Panc1 (cell line): ENCODE measurements around the gene TULP1. TPM values are rescaled to one million over a fixed set of nuclear protein-coding genes. Genes with fewer than 3 reads are reported as not detected.
A peak's percentile ranks its signal among the peaks of the same experiment; 100 is the strongest.

Source experiments
- ATAC-seq: fragments of 200-7000 bp; cut with Tn5 transposase; 2 replicates; pipeline ENCODE4 v1.9.1; 2020; ENCODE audit warnings: mild to moderate bottlenecking, moderate library complexity
- BruUV-seq: library from RNA; stranded (reverse); fragments of 400-500 nt; replicated peaks from 2 replicates; lab custom pipeline; 2021; lab: Mats Ljungman, UMichigan
- CTCF ChIA-PET: fragments of 300-600 bp; sonication (Branson Sonifier 250); formaldehyde crosslinking; loops from one replicate; lab custom pipeline; 2022; ENCODE audit warnings: antibody characterized with exemption; lab: Charles Lee
- POLR2A ChIA-PET: fragments of 300-600 bp; sonication (Branson Sonifier 250); formaldehyde crosslinking; loops from one replicate; lab custom pipeline; 2022; ENCODE audit warnings: antibody characterized with exemption; lab: Charles Lee
- DNase-seq: peaks from one replicate; pipeline ENCODE4 v3.0.0-alpha.2; 2010; ENCODE audit warnings: low read depth, low spot score
- H3K27ac ChIP-seq: 2 replicates; pipeline ENCODE4 v1.5.1; 2011; ENCODE audit warnings: mild to moderate bottlenecking, low read length, inconsistent platforms
- H3K27me3 ChIP-seq: fragments of 200-500 bp; sonication (Bioruptor generic); 2 replicates; pipeline ENCODE4 v1.6.0; 2014; ENCODE audit warnings: low read length, inconsistent platforms; ENCODE audit not compliant: control insufficient read depth, insufficient read depth
- H3K36me3 ChIP-seq: fragments of 200-500 bp; sonication (Bioruptor generic); 2 replicates; pipeline ENCODE4 v1.5.1; 2014; ENCODE audit warnings: inconsistent platforms, mild to moderate bottlenecking, low read length, moderate library complexity; ENCODE audit not compliant: control insufficient read depth, insufficient read depth
- H3K4me1 ChIP-seq: 2 replicates; pipeline ENCODE4 v1.5.1; 2011; ENCODE audit warnings: inconsistent platforms, mild to moderate bottlenecking, low read length, moderate library complexity; ENCODE audit not compliant: control insufficient read depth, insufficient read depth
- H3K4me3 ChIP-seq, 2 experiments: 2 replicates each; pipeline ENCODE4 v1.5.1; 2011 to 2012; ENCODE audit warnings: low read depth in 2 of 2, low read length in 2 of 2, mild to moderate bottlenecking in 2 of 2, inconsistent platforms in 1 of 2, moderate library complexity in 1 of 2
- H3K9me3 ChIP-seq: fragments of 200-500 bp; sonication (Bioruptor generic); 2 replicates; pipeline ENCODE4 v1.5.1; 2014; ENCODE audit warnings: low read depth, mild to moderate bottlenecking, inconsistent platforms, low read length, moderate library complexity; ENCODE audit not compliant: control insufficient read depth, insufficient read depth
- POLR2AphosphoS5 ChIP-seq: IDR thresholded peaks from 2 replicates; pipeline ENCODE4 v1.6.1; 2012; ENCODE audit warnings: mild to moderate bottlenecking, low read depth, low read length, moderate library complexity
- SIN3A ChIP-seq: IDR thresholded peaks from 2 replicates; pipeline ENCODE4 v1.6.1; 2012; ENCODE audit warnings: low read depth, mild to moderate bottlenecking, low read length, moderate library complexity, borderline replicate concordance; ENCODE audit not compliant: insufficient read depth
- TCF7L2 ChIP-seq: IDR thresholded peaks from 2 replicates; pipeline ENCODE4 v1.6.1; 2011; ENCODE audit warnings: mild to moderate bottlenecking, low read depth, low read length, inconsistent platforms
- in situ Hi-C: cut with HindIII; loops from 2 replicates; pipeline ENCODE4 v1.10.0; 2016; ENCODE audit warnings: low sequenced_read_pairs, low pct_unique_long_range_greater_than_20kb
- intact Hi-C: fragments of 100-400 bp; cut with micrococcal nuclease; formaldehyde crosslinking; loops from one replicate; pipeline ENCODE4 v1.10.0; 2022; ENCODE audit not compliant: unreplicated experiment
- total RNA-seq: library from RNA; stranded (reverse); gene quantifications from one replicate; pipeline ENCODE4 v1.2.1, GENCODE V29; 2021; ENCODE audit not compliant: unreplicated experiment
- TF ChIP-seq, protein P1 (sequence below): fragments of 450-650 bp; IDR thresholded peaks from 2 replicates; pipeline ENCODE4 v1.5.1; 2017; ENCODE audit warnings: mild to moderate bottlenecking
- TF ChIP-seq, protein P2 (sequence below), 2 experiments: IDR thresholded peaks; 2 replicates each; pipeline ENCODE4 v1.6.1; 2011 to 2012; ENCODE audit warnings: low read depth in 2 of 2, control low read depth in 1 of 2, low read length in 1 of 2, mild to moderate bottlenecking in 1 of 2, moderate library complexity in 1 of 2; ENCODE audit not compliant: insufficient read depth in 1 of 2

Gene TULP1
- total RNA-seq, 1 experiment from 2014 or later: not detected

DNA sequence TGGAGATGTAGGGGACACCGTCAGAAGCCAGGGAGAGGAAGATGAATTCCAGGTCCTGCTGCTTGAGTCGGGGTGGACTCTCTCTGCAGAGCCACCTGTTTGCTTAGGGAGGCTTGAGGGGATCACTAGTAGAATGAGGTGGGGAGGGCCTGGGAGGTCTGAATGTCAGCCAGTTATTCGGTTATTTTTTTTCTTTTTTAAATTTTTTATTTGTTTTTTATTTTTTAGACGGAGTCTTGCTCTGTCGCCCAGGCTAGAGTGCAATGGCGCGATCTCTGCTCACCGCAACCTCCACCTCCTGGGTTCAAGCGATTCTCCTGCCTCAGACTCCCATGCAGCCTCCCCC is 24.2 kb downstream of the TULP1 start:
- BruUV-seq: no TSS peak
- Histone ChIP-seq H3K9me3 (no peaks in the 10 kb centered on the region), H3K27me3 (no peaks in the 10 kb centered on the region), H3K36me3 (no peaks in the 10 kb centered on the region), H3K4me3 (no peak overlapping the region), H3K4me1 (peaks cover 36% of the 10 kb centered on the region), H3K27ac (0 out of 2 replicates have a peak overlapping the region, but pooled peaks have one; percentile 48)
- in situ Hi-C loops (no loop called here), intact Hi-C loops (no loop called here)
- ChIA-PET CTCF (no interaction called here), POLR2A (no interaction called here)
- no peak for ATAC-seq
- TF ChIP-seq, protein P1, sequence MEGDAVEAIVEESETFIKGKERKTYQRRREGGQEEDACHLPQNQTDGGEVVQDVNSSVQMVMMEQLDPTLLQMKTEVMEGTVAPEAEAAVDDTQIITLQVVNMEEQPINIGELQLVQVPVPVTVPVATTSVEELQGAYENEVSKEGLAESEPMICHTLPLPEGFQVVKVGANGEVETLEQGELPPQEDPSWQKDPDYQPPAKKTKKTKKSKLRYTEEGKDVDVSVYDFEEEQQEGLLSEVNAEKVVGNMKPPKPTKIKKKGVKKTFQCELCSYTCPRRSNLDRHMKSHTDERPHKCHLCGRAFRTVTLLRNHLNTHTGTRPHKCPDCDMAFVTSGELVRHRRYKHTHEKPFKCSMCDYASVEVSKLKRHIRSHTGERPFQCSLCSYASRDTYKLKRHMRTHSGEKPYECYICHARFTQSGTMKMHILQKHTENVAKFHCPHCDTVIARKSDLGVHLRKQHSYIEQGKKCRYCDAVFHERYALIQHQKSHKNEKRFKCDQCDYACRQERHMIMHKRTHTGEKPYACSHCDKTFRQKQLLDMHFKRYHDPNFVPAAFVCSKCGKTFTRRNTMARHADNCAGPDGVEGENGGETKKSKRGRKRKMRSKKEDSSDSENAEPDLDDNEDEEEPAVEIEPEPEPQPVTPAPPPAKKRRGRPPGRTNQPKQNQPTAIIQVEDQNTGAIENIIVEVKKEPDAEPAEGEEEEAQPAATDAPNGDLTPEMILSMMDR: no peak
- TF ChIP-seq, protein P2, sequence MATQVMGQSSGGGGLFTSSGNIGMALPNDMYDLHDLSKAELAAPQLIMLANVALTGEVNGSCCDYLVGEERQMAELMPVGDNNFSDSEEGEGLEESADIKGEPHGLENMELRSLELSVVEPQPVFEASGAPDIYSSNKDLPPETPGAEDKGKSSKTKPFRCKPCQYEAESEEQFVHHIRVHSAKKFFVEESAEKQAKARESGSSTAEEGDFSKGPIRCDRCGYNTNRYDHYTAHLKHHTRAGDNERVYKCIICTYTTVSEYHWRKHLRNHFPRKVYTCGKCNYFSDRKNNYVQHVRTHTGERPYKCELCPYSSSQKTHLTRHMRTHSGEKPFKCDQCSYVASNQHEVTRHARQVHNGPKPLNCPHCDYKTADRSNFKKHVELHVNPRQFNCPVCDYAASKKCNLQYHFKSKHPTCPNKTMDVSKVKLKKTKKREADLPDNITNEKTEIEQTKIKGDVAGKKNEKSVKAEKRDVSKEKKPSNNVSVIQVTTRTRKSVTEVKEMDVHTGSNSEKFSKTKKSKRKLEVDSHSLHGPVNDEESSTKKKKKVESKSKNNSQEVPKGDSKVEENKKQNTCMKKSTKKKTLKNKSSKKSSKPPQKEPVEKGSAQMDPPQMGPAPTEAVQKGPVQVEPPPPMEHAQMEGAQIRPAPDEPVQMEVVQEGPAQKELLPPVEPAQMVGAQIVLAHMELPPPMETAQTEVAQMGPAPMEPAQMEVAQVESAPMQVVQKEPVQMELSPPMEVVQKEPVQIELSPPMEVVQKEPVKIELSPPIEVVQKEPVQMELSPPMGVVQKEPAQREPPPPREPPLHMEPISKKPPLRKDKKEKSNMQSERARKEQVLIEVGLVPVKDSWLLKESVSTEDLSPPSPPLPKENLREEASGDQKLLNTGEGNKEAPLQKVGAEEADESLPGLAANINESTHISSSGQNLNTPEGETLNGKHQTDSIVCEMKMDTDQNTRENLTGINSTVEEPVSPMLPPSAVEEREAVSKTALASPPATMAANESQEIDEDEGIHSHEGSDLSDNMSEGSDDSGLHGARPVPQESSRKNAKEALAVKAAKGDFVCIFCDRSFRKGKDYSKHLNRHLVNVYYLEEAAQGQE (IDR thresholded peaks at IDR 0.05; ENCODE audit: insufficient read depth in 1 of 2, low read depth in 2 of 2, low read length in 1 of 2): no peak
- no peak for TF ChIP-seq POLR2AphosphoS5
- no peak for TF ChIP-seq SIN3A
- TF ChIP-seq TCF7L2: no peak
- DNase-seq: no peak

DNA sequence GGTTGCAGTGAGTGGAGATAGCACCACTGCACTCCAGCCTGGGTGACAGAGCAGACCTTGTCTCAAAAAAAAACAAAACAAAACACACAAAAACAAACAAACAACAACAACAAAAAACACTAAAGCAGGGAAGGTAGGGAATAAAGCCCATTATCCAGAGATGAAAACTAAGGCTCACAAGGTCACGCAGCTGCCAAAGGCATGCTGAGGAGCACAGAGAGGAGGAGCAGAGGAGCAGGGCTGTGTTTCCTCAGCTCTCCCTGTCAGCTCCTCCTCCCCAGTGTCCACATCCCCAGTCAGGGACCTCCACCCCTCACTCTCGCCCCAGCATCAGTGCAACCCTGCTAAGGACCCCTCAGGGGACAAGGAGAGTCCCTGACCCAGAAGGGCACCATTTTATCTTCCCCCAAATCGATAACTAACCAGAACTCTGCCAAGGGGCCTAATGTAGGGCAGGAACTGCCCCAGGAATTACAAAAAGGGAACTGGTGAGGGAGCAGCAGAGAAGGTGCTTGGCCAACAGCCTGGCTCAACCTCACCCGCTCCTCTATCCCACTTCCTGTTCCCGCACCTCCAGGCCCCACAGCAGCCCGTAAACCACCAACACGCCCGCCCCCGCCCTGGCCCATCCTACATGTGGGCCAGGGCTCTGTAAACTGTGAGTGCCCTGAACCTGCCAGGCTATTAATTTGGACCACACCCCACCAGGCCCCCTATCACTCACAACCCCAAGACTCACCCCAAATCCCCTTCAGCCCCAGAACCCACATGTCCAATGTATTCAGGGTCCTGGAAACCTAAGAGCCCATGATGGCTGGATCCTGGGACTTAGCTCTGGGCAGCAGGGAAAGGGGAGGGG is 24.8 kb downstream of the TULP1 start:
- Histone ChIP-seq H3K4me3 (no peak overlapping the region), H3K27me3 (no peaks in the 10 kb centered on the region), H3K4me1 (peaks cover 36% of the 10 kb centered on the region), H3K9me3 (no peaks in the 10 kb centered on the region), H3K27ac (peak overlapping the region; percentile 48; the same call in 1 of the 2 replicates), H3K36me3 (no peaks in the 10 kb centered on the region)
- DNase-seq (no peak), ATAC-seq (peak; percentile 50)
- in situ Hi-C loops: no loop called here
- TF ChIP-seq SIN3A: no peak
- TF ChIP-seq, protein P1: no peak
- TF ChIP-seq, protein P2 (IDR thresholded peaks at IDR 0.05; ENCODE audit: insufficient read depth in 1 of 2, low read depth in 2 of 2, low read length in 1 of 2): no peak
- ChIA-PET CTCF (no interaction called here), POLR2A (no interaction called here)
- no TSS peak for BruUV-seq
- intact Hi-C loops: no loop called here
